CD1c-positive myeloid dendritic cell (primary cell): ENCODE results near the gene PSEN1.

Experiments used
- DNase-seq: peaks from one replicate; pipeline ENCODE4 v3.0.0-alpha.2; 2016; ENCODE audit errors: extremely low spot score

PSEN1 gene

GRCh38 chr14:73136387-73137225 lies at the start of gene PSEN1:
Gene PSEN1, plus strand, starts transcription at chr14:73136507. Its CDS starts 11,513 bp downstream, at chr14:73148020.
- DNase-seq: peak; percentile 98

- DNase-seq: peak; percentile 6
These were observed 45.3 kb upstream of the PSEN1 start for GRCh38 chr14:73091044-73091443.

- DNase-seq: no peak
These were observed 38.9 kb upstream of the PSEN1 start for GRCh38 chr14:73097421-73097820.

GRCh38 chr14:73100334-73100733 lies 36.0 kb upstream of the PSEN1 start:
- DNase-seq: no peak

GRCh38 chr14:73102806-73103497 lies 33.4 kb upstream of the PSEN1 start:
- DNase-seq: no peak

- DNase-seq: no peak
These were observed 31.3 kb upstream of the PSEN1 start for GRCh38 chr14:73105050-73105449.

- DNase-seq: no peak
These were observed 30.6 kb upstream of the PSEN1 start for GRCh38 chr14:73105727-73106126.

GRCh38 chr14:73116079-73116665 lies 20.1 kb upstream of the PSEN1 start:
- no peak for DNase-seq

- no peak for DNase-seq
These were observed 12.0 kb upstream of the PSEN1 start for GRCh38 chr14:73124180-73124894.

- no peak for DNase-seq
These were observed 11.1 kb upstream of the PSEN1 start for GRCh38 chr14:73125169-73125588.

GRCh38 chr14:73125746-73126145 lies 10.6 kb upstream of the PSEN1 start:
- DNase-seq: no peak

GRCh38 chr14:73133795-73134194 lies 2.5 kb upstream of the PSEN1 start:
- no peak for DNase-seq

GRCh38 chr14:73136085-73136386 lies 271 bp upstream of the PSEN1 start:
- no peak for DNase-seq

- DNase-seq: no peak
These were observed 4.6 kb downstream of the PSEN1 start for GRCh38 chr14:73140811-73141323.

GRCh38 chr14:73142216-73142615 lies 5.9 kb downstream of the PSEN1 start:
- no peak for DNase-seq

- DNase-seq: no peak
These were observed 6.7 kb downstream of the PSEN1 start for GRCh38 chr14:73143003-73143402.

GRCh38 chr14:73143617-73144016 lies 7.3 kb downstream of the PSEN1 start:
- DNase-seq: no peak

GRCh38 chr14:73145371-73145770 lies 9.1 kb downstream of the PSEN1 start:
- no peak for DNase-seq

- no peak for DNase-seq
These were observed 9.8 kb downstream of the PSEN1 start for GRCh38 chr14:73146111-73146510.

GRCh38 chr14:73149753-73150152 lies 13.4 kb downstream of the PSEN1 start:
- DNase-seq: no peak

- no peak for DNase-seq
These were observed 17.0 kb downstream of the PSEN1 start for GRCh38 chr14:73153272-73153671.

- DNase-seq: no peak
These were observed 25.9 kb downstream of the PSEN1 start for GRCh38 chr14:73162251-73162650.
